NCI-H2227 (cell line): ENCODE data around the gene NUP62.
"Not testable (repeated sequence)": the region's sequence is repeated elsewhere in the genome, so short reads cannot be mapped to it uniquely, and the experiment has no call there.

ENCODE experiments used
- DNase-seq: peaks from one replicate; lab custom pipeline; 2025; ENCODE audit not compliant: unreplicated experiment; lab: John Stamatoyannopoulos, UW

Gene NUP62

DNA sequence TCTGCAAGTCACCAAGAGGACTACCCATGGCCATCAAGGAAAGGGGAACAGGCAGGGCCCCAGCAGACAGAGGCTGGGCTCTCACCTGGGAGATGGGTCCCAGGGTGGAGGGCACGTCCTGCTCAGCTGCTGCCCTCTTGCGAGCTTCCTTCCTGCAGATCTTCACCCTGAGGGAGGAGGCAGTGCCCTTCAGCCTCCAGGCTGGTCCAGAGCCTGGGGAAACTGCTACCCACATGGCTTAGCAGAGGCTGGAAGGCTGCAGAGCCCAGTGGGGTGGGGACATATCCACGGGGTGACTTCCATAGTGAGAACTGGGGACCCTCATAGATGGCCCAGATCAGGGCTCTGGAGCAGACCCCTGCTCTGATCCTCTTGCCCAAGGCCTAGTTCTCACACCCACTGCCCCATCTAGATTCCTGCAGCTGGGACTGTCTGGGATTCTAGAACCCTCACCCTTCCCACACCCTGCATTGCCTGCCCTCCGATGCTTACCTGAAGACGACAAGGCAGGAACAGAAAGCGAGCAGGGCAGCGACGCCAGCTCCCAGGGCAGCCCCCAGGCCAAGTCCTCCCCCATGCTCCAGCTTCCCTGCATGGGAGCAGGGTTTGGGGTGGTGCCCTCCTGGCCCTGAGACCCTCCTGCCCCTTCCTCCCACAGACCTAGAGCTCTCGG lies 22.6 kb upstream of the NUP62 start:
- DNase-seq: no peak

DNA sequence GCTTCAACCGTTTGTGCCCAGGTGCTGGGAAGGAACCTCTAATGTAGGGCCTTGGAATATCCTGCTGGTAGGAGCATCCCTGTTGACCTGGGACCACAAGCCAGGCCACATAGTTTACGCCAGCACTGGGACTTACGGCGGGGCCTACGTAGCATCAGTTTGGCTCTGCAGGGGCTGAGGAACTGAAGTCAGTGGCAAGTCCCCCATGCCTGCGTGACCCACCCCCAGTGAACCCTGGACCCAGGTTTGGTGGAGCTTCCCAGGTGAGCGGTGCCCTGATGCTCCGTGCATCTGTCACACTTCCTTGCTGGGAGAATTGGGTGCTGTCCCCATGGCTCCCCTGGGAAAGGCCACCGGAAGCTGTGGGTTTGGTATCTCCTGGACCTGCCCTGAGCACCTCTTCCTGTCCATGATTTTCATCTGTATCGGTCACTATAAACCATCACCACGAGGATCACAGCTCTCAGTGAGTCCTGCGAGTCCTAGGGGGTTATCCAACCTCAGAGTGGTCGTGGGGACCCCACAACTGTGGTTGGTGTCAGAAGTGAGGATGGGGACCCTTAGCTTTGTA lies 21.7 kb upstream of the NUP62 start:
- DNase-seq: no peak

DNA sequence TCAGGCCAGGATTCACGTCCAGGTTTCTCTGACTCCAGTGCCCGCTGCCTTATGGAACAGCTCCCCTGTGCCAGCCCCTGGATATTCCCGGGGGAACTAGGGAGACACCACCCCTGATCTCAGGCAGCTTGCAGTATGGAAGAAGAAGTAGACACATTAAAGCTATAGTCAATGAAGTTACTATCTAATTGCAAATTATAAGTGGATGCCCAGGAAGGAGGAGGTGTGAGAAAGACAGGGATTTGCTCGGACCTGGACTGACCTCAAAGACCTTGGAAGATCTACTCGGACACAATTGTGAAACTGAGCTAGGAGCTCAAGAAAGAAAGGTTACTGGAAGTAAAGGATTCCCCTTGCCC lies 21.3 kb upstream of the NUP62 start:
- no peak for DNase-seq

DNA sequence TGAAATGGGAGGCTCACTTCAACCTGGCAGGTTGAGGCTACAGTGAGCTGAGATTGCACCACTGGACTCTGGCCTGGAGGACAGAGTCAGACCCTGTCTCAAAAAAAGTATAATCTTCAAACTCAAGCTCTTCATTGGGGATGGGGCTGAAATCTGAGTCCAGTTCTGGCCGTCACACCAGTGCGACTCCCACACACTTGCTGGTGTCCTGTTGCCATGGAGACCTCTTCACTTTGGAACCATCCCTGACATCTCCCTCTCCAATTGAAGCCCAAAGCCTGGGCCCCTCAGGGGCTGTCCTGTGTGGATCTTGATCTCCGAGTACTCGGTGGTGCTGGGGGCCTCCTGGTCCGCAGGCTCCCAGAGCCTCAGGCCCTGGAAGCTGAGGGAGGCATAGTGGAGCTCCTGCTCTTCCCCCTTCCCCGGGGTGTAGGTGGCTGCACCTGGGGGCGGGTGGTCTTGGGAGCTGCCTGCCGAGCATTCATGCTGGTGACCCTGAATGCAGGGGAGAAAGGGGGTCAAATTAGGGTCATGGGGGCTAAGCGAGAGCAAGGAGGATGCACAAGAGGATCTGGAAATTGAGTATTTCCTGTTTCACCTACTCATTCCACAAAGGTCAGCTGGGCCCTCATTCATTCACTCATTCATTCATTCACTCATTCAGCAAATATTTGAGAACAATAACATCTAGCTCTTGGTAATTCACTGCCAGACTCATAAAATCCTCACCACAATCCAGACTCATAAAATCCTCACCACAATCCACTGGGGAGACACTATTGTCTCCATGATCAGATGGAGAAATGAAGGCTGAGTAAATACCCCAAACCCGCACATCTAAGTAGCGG lies 20.7 kb upstream of the NUP62 start:
- no peak for DNase-seq

DNA sequence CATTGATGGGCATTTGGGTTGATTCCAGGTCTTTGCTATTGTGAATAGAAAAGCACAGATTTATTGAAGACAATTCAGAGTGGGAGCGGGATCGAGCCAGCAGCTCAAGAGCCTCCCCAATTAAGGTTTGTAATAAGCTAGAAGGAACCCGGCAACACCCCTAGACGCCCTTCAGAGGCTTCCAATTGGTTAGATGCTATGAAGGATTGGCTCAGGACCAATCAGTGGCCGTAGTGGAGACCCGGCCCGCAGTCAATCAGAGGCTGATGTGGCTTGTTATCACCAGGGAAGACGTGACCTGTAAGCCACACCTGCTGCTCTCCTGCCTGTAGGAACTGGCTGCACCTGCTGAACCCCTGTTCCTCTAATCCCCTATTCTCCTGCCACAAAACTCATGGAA lies 17.1 kb upstream of the NUP62 start:
- no peak for DNase-seq

DNA sequence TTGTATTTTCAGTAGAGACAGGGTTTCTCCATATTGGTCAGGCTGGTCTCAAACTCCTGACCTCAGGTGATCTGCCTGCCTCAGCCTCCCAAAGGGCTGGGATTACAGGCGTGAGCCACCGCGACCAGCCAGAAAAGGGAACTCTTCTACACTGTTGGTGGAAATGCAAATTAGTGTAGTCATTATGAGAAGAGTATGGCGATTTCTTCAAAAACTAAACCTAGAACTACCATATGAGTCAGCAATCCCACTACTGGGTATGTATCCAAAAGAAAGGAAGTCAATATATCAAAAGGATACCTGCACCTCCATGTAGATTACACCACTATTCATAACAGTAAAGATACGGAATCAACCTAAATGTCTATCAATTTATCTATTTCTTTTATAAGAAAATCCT lies 15.3 kb upstream of the NUP62 start:
- not testable (repeated sequence) for DNase-seq

DNA sequence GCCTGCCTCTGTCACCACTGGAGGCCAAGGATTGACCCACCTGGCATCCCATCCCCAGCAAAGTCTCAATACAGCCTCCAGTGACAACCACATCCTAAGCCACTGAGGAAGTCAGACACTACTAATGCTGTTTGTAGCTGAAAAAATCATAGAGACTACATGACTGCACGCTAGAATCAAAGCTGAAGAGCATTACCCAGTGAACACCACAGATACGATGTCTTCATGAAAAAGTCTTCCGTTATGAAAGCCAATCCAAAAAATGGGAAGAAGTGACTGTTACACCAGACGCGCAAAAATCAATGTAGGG lies 11.1 kb upstream of the NUP62 start:
- DNase-seq: no peak

DNA sequence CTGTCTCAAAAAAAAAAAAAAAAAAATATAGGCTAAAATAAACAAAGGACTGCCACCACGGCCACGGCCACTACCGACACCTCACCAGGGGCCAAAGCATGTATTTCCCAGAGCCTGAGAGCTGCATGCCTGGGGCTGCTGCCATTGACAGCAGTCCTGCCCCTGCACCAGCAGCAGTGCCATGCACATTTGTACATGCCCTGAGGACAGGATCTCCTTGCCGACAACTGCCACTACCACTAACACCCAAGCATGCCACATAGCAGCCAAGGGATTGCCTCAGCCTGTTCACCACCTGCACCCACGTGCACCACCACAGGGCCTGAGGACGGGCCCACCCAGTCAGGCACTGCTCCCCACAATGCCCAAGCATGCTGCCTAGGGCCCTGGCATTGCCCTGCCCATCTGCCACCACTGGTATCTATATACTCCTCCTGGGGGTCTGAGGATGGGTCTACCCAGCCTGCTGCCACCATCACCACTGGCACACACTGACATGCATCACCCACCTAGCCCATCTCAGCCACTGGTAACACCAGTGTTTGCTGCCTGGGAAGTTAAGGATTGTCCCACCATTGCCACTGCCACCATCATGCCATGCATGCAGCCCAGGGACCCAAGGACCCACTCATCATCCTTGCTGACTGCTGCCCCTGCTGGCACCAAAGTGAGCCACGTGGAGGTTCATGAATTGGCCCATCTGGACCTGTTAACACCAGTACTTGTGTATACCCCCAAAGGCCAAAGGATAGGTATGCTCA lies 10.6 kb upstream of the NUP62 start:
- DNase-seq: no peak

DNA sequence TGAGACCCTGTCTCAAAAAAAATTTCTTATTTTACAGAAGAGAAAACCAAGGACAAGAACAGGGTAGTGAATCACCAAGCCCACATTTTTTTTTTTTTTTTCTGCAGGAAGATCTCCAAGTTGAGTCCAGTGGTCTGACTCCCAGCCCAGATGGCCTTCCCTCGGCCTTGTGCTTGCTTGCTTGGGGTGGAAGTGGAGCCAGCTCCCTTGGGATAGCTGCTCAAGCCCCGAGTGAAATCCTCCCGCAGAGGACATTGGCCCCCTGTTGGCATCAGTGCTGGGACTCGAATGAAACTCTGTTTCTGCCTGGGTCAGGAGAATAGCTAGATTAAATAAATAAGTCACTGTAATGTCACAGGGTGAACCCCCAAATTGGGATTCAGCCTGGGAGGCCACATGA lies 9.4 kb upstream of the NUP62 start:
- no peak for DNase-seq

DNA sequence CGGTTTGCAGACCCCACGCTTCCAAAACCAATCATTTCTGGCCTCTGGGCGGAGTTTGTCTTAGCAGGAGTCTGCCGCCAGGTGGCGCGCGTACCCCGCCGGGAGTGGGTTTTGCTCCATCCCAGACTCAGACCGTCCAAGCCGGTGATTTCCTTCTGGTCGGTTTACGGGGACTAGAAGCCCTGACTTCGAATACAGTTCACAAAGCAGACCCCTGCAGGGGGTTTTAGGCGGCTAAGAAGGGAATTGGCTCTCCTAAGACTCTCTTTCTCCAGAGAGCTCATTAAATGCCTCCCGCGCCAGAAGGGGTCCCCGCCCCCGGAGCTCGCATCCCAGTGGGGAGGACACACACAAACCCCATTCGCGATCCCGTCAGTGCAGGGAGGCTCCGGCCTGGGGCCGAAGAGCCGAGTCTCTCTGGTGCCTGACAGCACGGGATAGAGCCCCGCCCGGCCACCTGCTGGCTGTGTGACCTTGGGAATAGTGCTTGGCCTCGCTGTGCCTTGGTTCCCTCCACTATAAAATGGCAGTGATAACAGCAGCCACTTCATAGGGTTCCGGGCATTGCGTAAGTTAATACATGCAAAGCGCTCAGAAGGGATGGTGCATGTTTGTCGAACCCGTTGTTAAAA lies 8.6 kb upstream of the NUP62 start:
- DNase-seq: peak; percentile 85

DNA sequence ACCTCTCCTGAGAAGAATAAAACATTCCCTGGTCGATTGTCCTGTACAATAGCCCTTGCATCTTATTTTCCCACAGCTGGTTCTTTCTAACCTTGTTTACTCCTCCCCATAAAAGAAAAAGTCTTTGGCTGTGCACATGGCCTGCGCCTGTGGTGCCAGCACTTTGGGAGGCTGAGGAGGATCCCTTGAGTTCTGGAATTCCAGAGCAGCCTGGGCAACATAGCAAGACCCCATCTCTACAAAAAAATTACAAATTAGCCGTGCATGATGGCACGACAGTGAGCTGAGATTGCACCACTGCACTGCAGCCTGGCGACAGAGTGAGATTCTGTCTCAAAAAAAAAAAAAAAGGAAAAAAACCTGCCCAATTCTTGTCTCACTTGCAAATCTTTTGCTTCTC lies 7.2 kb upstream of the NUP62 start:
- DNase-seq: no peak

DNA sequence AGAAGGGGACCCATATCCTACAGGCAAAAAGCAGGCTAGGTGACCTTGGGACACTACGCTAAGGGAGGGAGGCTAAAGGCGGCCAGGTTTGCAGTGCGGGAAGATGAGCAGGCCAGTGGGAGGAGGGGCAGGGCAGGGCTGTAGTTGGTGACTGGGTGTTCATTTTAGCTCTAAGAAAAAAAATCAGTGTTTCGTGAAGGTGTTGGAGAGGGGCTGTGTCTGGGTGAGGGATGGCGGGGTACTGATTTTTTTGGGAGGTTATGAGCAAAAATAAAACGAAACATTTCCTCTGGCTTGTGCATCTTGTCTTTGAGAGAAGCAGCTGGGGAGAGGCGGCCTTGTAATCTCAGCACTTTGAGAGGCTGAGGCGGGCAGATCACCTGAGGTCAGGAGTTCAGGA lies 4.3 kb upstream of the NUP62 start:
- DNase-seq: no peak

DNA sequence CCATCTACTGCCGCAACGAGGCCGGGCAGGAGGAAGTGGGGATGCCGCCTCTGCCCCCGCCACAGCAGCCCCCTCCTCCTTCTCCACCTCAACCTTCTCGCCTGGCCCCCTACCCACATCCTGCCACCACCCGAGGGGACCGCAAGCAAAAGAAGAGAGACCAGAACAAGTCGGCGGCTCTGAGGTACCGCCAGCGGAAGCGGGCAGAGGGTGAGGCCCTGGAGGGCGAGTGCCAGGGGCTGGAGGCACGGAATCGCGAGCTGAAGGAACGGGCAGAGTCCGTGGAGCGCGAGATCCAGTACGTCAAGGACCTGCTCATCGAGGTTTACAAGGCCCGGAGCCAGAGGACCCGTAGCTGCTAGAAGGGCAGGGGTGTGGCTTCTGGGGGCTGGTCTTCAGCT lies 3.4 kb upstream of the NUP62 start:
- DNase-seq: no peak

DNA sequence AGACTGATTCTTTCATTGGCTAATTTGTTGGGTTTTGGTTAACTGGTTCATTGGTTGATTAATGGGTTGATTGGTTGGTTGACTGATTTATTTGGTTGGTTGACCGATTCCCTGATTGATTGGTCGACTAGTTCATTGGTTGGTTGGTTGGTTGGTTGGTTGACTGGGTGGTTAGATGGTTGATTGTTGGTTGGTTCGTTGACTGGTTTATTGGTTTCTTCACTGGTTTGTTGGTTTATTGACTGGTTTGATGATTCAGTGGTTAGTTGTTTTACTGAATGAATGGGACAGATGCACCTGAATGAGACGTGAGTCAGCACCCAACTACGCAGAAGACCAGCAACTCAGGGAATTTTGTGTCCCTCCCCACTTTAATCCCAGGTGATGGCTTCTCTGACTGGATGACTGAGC lies 2.7 kb upstream of the NUP62 start:
- DNase-seq: no peak

DNA sequence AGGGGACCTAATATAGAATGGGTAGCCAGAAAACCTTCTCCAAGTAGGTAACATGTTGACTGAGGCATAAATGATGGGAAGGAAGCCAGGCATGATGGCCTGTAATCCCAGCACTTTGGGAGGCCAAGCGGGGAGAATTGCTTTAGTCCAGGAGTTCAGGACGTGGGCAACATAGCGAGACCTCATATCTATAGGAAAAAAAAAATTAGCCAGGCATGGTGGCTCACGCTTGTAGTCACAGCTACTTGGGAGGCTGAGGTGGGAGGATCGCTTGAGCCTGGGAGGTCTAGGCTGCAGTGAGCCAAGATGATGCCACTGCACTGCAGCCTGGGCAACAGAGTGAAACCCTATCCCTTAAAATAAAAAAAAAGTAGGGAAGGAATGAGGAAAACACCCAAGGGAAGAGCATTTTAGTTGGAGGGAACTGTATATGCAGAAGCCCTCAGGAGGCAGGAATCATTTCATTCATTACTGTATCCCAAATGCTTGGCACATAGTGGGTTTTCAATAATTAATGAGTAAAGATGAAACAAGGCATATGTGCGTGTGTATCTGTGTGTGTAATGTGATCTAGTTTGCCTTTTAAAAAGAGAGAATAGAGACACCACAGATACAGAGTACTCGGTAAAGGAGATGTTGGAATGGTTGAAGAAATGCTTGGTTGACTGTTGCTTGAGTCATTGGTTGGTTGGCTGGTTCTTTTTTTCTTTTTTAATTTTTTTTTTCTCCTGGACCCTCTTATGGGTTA lies 2.2 kb upstream of the NUP62 start:
- DNase-seq: no peak

DNA sequence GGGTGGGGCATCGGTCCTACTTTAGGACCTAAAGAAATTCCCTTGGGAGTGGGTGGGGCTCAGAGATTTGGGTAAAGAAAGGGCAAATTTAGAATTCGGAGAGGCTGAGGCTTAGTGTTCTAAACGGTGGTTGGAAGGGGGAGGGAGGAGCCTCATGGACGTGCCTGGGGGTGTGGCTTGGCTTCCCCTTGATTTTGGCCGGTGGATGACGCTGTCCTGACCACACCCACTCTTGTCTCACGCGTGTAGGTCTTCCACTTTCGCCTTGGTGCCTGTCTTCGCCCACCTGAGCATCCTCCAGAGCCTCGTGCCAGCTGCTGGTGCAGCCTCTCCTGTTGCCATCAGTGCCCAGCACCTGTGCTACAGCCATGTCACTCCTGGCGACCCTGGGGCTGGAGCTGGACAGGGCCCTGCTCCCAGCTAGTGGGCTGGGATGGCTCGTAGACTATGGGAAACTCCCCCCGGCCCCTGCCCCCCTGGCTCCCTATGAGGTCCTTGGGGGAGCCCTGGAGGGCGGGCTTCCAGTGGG lies 1.2 kb upstream of the NUP62 start:
- DNase-seq: peak; percentile 67

DNA sequence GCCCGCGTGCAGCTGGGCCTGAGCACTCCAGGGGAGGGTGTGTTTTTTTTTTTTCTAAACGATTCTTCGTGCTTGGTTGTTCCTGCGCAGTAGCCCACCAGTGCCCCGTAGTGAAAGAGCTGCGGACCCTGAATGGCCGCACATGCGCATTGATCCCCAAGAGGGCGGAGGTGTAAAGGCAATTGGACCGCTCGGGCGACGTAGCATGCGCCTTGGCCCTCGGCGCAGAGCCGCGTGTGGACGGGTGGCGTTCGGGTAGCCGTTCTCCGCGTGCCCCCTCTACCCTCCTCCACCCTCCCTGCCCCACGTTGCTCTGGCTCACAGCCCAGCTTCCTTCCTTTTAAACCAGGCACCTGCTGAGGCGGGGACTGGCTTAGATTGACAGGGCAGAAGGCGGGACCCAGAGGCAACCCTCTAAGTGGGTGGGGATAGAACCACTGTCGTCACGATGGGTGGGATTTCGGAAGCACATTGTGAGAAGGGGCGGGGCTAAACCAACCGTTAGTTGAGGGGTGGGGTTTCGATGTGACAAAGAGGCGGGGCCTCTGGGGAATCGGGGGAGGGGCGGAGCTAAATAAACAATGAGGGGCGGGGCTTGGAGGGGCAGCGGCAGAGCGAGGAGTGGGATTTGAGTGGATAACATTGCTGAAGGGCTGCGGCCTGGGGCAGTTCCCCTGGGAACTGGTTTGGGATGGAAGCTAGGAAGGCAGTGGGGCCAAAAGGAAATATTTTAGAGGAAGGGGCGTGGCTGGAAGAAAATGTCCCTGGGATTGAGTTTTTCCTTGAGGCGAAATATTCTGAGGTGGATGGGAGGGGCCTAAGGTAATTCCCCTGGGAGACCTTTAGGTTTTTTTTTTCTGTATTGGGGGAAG lies 543 bp upstream of the NUP62 start:
- peak; percentile 93 for DNase-seq

DNA sequence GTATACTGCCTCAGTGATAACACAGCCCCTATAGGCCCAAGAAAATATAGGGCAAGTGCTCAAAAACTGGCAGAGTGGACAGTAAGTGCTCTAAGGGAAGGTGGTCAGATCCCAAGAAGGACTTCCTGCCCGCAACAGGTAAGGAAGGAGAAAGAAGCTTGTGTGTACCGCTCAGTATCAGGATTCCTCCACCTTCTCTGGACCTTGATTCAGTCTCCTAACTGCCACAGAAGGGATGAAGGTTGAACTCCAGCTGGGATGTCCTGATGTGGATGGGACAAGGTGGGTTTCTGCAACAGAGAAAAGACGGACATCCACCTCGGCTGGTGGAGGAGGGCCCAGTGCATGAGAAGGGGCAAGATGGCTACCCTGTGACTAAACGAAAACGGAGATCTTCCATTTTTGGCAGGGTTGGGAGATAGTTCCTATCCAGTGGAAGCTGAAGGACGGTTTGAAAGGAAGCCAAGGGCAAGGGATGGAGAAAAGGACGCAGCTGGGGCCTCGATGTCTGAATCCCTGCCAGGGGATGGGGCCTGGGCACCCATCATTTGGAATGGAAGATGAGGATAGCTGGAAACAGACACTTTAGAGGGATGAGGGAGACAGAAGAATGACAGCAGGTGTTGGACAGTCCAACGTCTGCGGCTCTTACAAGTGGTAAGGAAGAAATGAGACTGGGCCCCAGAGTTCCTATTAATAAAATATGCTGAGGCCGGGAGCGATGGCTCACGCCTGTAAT lies 1.6 kb downstream of the NUP62 start:
- DNase-seq: no peak

DNA sequence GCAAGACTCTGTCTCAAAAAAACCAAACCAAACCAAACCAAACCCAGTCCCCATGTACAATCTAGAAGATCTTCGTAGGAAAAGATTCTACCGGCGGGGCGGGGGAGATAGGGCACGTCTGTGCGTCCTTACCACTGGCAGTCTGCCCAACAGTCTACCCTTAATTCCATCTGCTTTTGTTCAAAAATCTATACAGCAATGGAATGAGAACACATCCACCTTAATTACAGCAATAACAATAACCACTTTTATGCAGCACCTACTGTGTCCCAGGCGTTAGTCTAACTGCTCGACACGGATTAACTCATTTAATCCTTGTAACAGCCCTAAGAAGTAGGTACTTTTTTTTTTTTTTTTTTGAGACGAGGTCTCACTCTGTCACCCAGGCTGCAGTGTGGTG lies 2.8 kb downstream of the NUP62 start:
- no peak for DNase-seq
